HS-27A (cell line): Measurements from ENCODE around the gene TACR1.
"Not testable (repeated sequence)": the region's sequence is repeated elsewhere in the genome, so short reads cannot be mapped to it uniquely, and the experiment has no call there.

Experiments used
- DNase-seq: peaks from one replicate; pipeline ENCODE4 v3.0.0-alpha.2; 2012; ENCODE audit warnings: low read depth, missing footprints

TACR1 gene

DNA sequence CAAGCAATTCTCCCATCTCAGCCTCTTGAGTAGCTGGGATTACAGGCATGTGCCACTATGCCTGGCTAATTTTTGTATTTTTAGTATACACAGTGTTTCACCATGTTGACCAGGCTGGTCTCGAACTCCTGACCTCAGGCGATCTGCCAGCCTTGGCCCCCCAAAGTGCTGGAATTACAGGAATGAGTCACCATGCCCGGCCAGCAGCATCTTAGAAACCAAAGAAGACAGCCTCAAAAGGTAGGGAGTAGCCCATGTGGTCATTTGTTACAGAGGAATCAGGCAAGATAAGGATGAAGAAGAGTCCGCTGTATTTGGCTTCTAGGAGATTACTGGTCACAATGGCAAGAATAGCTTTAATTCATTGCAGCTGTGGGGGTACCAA is 53.1 kb downstream of the TACR1 start:
- not testable (repeated sequence) for DNase-seq

DNA sequence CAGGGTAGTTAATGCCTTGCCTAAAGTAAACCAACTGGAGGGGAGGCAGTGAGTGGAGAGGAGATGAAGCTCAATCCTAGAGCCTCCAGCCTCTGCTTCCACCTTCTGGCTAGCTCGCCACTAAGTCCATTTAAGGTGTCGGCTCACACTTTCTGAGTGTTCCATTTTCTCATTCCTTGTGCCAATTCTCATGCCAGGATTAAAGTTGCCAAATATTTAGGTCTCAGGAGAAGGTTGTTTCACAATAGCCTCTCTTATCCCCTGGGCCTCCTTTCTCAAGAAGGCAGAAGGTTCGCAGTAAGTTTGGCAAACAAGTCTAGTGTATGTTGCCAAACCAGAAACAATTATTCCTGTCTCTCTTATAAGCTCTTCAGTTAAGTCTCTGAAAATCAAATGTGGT is 57.2 kb downstream of the TACR1 start:
- no peak for DNase-seq

DNA sequence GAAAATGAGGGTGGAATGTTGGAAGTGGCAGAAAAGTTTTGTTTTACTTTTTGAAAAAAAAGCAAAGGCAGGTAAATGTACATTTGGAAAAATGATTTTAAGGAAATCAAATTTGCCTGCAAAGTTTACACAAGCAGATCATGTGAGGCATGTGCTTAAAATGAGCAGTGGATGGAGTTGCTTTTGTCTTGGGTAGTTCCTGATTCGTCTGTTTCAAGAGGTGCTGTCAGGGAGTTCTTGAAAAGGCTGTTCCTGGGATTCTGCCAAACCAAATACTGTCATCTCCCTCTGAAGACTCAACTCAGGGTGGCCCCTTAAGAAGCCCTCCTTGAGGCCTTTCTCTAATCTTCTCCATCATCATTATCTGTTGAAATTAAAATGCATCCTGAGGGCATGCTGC is 59.0 kb downstream of the TACR1 start:
- no peak for DNase-seq

DNA sequence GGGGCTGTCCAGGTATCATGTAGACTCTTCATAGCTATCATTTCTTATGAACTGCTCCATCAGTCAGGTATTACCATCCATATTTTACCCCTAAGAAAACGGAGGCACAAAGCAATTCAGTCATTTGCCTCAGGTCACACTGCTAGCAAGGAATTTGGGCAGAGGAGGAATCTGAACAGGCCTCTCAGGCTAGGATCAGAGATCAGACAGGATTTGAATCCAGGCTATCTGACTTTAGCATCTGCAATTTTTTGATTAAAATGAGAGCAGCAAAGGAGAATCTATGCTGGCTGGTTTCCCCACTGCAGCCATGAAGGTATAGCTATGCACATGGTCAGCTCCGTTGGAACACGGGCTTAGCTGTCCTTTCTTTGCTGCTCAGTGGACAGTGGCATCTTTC is 60.1 kb downstream of the TACR1 start:
- no peak for DNase-seq

DNA sequence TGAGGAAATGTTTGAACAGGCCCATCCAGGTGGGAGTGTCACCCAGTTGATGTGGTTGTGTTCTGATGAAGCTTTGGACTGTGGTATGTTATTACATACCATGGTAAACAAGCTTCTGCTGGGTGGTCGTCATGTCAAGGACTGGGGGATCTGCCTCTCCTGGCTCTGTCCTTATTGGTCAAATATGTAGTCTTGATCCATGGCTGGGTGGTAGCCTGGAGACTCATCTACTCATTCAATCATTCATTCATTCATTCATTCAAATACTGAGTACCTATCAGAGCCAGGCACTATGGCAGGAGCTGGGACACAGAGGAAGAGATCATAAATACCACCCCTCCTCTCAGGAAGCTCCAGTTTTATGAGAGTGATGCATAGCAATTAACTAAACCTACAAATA is 60.8 kb downstream of the TACR1 start:
- no peak for DNase-seq

DNA sequence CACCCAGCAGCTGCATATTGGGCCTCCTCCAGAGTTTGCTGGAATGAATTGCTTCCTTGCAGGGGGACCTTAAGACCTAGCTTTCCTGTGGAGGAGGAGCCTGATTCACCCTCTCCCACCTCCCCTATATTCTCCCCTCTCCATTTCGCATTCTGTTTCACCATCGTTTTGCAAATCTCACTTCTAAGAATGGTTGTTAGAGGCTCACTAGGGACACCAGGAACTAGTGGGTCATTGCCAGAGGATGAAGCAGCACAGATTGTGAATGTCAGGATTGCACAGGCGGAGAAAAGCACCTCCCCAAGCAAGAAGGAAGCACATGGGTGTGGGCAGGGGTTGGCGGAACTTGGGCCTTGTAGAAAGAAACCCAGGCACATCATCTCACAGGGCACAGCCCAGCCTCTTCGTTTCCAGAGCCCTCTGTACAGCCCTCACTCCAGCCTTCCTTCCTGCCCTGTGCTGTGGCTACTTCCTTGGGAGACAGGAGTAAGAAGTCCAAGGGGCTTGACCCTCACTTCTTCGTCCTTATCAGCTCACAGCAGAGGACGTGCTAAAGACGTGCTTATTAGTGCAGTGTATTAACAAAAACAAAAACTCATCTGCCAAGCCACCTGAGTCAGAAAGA is 63.4 kb downstream of the TACR1 start:
- DNase-seq: no peak

DNA sequence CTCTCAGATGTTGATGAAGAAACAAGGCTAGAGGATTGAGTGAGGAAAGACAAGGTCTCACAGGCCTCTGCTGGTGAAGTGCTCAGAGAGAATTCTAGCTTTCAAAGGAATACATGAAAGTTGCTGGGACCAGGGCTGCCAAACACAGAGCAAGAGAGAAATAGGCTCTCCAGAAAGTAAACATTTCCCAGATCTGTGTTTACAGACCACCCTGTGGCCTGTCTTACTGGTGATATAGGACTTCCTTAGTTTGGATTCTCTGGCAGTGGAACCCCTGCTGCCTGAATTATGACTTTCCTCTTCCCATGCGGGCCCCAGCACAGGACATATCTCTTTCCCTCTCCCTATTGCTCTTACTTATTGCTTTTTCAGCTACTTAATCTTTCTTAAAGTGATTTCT is 64.5 kb downstream of the TACR1 start:
- no peak for DNase-seq

DNA sequence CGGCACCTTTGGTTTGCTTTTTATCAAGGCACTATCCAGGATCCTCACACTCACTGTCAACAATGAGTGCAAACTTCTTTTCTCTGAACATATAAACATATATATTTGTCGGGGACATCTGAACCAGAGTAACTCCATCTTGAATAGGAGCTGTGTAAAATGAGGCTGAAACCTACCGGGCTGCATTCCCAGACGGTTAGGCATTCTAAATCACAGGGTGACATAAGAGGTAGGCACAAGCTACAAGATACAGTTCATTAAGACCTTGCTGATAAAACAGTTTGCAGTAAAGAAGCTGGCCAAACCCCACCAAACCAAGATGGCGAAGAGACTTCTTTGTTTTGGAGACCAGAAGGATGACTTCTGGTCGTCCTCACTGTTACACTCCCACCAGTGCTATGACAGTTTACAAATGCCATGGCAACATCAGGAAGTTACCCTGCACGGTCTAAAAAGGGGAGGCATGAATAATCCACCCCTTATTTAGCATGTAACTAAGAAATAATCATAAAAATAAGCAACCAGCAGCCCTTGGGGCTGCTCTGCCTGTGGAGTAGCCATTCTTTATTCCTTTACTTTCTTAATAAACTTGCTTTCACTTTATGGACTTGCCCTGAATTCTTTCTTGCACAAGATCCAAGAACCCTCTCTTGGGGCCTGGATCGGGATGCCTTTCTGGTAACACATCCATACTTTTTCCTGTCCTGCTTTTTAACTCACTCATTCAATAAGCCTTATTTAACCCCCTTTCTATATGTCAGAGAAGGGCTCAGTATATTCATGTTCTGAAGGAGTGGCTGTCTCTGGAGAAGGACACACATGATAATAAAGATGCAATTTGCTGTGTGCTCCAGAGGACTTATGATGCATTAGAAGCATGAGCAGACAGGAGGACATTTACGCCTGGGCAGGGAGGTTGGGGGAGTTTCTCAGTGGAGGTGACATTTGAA is 65.4 kb downstream of the TACR1 start:
- no peak for DNase-seq

DNA sequence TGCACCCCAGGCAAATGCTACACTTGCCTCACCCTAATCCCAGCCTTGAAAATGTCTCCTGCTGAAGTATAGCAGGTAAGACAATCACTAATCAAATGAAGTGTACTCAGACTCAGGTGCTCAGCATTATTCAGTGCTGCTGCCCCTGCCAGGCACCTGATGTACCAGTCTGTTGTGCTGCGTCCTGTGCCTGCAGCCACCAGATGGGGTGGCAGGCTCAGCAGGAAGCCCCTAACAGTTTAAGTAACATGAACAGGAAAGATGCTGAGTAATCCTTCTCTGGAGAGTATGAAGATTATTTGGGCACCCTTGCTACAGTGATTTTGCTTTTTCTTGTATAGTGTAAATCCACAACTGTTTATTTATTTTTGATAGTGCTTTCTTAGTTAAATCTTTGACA is 69.1 kb downstream of the TACR1 start:
- no peak for DNase-seq

DNA sequence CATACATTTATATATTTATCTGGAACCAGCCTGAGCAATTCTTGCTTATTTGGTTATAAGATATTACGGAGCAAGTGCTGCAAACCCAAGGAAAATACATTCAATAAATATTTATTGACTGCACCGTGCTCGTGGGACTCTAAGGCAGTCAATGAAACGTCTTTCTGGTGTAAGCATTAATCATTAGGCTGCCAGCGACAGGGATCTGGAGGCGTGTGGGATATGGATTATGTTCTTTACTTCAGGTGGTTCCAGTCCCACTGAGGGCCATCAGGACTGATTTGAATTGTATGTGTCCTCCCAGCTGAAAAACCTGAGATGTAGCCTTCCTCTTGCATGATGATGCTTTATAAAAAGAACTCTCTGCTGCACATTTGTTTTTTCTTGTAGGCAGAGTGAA is 75.4 kb downstream of the TACR1 start:
- no peak for DNase-seq

DNA sequence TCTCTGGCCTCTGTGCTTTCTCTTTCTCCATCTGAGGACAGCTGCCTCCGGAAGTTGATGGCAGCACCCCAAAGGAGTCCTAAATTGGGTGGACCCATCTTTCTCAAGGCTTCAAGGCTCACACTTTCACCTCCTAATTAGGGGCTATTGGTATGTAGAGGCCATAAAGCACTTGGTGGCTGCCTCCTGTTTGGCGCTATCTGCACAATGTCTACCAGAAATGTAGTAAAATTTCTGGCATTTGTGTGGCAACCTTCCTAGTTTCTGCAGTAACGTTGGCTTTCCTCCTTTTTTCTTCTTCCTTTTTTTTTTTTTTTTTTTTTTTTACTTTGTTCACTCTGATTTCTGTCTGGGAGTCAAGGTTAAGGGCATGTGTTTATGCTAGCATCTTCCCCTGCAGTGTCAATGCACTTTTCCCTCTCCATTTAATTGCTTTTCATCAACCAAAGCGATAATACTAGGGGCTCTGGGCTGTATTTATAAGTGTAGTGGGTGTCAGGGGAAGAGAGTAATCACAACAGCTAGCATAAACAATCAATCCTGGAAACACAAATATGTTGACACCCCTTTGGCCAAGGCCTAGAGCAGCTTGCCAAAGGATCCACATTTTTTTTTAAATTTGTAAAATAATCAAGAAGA is 86.0 kb downstream of the TACR1 start:
- DNase-seq: no peak

DNA sequence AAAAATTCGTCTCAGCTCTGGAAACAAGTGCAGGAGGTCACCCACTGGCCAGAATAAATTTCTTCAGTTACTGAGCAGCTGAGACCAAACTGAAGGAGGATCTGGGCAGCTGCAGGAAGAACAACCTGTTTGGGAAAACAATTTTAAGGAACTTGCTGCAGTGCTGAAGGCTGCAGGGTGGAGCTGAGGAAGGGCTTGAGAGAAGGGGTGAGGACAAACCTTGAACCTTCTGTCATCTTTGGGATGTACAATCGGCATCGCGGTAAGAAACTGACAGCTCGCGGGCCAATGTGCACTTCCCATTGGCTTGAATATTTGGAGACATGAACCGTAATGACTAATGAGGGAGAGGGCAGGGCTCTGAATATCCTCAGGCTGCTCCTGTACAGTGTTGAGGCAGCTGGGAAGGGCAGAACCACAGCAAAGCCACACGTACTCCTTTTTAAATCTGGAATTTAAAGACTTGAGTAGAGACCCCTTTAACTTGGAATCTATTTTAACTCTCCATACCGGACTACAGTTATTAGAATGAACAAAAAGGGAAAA is 90.3 kb downstream of the TACR1 start:
- DNase-seq: no peak

DNA sequence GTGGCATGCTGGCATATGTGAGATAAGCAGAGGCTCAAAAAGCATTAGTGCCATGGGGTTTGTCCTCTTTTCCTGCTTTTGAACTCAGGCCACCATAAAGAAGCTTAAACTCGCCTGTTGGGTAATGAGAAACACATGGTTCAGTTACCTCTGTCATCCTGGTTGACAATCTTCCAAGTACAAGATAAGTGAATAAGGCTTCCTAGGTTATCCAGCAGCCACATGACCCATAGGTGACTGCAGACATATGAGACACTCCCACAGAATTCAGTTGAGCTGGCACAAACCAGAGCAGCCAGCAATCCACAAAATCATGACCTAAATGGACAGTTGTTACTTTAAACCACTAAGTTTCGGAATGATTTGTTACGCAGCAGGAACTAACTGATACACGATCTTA is 97.3 kb downstream of the TACR1 start:
- DNase-seq: no peak

DNA sequence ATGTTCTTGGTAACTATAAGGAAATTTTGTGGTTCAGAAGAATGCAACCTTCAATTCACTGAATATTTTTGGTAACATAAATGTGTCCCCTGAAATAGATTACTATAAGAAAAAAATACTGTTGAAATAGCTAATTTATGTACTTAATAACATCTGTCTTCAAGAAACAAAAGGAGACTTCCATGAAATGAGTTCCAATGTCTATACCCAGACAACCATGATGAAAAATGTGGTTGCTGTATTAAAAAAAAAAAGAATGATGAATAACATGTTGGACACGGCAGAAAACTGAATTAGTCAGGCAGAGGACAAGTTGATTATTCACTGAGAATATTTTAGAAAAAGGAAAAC is 98.5 kb downstream of the TACR1 start:
- DNase-seq: no peak

DNA sequence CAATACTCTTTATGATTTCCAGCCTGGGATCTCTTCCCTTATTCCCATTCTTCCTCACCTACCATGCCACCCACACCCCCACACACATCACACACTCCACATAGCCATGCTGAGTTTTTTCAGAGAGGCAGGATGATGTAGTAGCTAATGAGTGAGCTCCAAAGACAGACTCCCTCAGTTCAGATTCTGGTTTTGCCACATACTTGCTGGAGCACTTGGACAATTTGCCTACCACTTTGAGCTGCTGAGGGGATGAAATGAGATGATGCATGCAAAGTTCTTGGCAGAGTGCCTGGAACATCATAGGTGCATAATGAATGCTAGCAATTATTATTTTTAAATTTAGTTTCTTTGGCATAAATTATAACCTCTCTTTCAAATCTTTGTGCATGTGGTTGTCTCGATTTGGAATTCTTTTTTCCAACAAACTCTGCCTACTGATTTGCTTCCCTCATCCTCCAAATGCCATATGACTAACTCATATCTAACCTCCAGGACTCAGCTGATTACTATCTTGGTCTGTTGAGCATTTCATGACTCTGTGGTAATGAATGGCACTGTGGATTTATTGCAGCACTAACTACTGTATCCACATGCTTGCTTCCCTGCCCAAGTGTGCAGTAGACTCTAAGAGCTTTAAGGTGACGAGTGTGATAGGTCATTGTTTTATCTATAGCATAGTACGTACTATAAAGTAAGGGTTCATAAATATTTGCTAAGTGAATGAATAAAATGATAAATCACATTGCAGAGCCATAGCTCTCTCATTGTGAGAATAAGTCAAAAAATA is 99.1 kb downstream of the TACR1 start:
- peak; percentile 85 for DNase-seq

DNA sequence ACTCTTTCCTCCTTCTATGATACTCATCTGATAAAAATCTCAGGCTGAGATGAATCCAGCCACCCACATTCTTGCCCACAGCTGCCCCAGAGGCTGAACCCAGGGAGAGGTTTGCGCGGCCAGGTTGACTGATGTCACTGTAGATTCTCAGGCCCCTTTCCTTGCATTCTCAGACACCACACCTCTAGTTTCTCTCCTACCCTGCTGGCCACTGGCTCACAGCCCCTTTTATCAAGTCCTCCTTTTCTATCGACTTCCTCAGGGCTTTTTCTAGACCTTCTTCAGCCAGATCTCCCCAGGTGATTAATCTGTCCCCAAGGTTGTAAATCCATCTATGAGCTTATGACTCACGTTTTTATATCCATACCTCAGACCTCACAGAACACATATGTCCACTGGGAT is 99.8 kb downstream of the TACR1 start:
- no peak for DNase-seq

DNA sequence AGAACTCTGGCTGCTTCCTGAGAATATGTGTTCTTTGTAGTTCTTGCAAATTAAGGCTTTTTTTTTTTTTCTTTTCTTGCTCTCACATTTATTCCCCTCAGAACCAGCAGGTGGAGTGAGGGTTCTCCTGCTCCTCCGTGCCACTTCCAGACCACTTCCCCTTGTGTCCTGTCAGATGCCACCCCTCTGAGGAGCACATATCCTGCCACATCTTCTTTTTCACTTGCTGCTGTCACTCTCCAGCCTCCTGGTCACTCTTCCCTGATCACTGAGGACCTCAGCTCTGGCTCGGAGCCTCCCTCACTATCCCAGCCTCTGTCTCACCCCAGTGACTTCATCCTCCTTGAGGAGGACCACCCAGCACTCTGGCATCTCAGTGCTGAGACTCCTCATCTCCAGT is 100.5 kb downstream of the TACR1 start:
- no peak for DNase-seq

DNA sequence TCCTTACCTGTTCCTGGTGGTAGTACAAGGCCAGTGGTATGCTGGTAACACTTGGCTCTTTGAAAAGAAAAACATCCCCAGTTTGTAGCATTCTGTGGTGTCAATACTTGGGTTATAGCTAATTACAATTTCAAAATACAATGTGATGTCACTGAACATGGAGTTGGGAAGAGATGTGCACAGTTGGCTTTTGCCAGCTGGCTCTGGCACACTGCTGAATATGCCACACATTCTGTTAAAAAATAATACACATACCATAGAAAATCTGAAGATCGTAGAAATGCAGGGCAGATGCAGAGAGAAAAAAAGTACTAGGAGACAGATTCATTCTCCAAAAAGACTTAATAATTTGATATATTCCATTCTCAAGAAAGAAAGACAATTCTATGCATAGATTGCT is 101.5 kb downstream of the TACR1 start:
- no peak for DNase-seq

DNA sequence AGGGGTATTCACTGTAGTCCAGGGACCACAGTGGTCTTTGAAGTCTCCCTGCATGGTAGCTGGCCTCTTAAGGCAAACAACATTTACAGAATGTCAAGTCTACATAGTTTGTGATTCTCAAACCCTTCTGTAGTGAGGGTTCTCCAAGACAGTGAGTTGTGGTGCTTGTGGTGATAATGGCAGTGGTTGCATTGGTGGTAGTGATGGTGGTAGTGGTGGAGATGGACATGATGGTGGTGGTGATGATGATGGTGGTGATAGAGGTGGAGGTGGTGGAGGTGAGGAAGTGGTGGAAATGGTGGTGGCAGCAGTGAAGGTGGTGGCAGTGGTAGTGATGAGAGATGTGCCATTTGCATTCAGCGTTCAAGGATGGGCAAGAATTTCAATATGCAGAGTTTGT is 104.9 kb downstream of the TACR1 start:
- DNase-seq: no peak

DNA sequence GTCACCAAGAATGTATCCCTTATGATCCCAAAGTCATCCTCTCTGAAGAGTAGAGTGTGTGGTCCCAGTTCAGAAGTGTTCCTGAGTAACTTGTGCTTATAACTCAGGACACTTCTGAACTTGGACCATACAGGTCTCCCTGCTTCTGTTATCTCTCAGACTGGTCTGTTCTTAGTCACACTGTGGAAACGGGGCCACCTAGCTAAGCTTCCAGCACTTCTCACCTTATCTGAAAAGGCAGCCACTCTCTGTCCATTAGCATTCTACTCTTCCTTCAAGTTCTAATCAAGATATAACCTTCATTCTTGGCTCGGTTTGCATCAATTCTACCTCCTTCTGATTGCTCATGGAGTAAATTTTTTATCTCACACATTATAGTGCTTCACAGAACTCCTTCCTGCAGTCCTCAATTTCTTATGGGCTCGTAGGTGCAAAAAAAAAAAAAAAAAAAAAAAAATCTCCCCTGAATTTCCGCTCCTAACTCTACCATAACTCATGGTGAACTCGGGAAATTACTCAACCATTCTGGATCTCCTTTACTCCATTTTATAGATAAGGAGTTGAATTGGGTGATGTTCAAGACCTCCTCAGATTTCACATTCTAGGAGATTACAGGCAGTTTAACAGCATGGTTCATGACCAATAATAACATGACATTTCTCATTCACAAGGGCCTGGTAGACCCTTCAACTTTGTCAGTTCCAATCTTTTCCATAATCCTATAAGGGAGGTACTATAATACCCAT is 108.4 kb downstream of the TACR1 start:
- DNase-seq: no peak

DNA sequence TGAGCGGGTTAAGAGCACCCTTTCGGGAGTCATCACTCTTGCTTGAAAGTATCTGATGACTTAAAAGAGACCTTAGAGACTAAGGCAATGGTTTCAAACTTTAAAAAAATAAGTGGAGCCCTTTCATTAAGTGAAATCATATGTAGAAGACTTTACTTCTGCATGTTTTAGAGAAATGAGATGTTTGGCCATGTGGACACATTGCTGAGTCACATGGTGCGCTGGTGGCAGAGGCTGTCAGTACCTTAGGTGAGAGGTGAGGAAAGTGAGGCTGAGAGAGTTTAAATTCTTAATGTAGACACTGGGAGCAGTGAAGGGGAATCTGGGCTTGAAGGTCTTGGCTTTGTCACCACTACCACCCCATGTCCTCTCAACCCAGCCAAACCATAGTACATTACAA is 109.8 kb downstream of the TACR1 start:
- DNase-seq: no peak

DNA sequence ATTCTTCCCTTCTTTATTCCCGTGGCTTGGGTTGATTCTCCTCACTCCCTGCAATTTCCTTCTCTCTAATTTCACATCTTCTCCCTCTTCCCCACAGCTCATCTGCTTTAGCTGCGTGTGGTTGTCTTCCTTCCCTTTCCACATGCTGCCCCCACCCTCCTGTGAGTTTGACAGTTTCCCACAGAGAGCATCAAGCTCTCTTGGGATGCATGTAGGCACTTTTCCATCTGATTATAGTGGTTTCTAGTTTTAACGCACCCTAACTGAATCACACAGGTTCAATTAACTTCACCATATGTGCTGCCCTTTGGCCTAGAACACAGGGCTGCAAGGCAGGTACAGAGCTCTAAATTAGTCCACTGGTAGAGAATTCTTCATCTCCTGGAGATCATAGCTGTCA is 110.5 kb downstream of the TACR1 start:
- no peak for DNase-seq
